Chondrocyte (in vitro differentiated cells): ENCODE data around the gene CCDC57. TPM values are rescaled to one million over a fixed set of nuclear protein-coding genes. Genes with fewer than 3 reads are reported as not detected.

Source experiments
- DNase-seq: peaks from one replicate; pipeline ENCODE4 v3.0.0; 2021; ENCODE audit warnings: mixed read lengths, low spot score
- H3K27ac Mint-ChIP-seq: one replicate; pipeline ENCODE4 v1.8.0; 2021; ENCODE audit warnings: mild to moderate bottlenecking, moderate library complexity, mixed read lengths; ENCODE audit not compliant: unreplicated experiment
- H3K27me3 Mint-ChIP-seq: 2 replicates; pipeline ENCODE4 v1.8.0; 2021; ENCODE audit warnings: low read depth, mixed read lengths
- H3K36me3 Mint-ChIP-seq: 2 replicates; pipeline ENCODE4 v1.8.0; 2021; ENCODE audit warnings: low read depth, mixed read lengths
- H3K4me1 Mint-ChIP-seq: 2 replicates; pipeline ENCODE4 v1.8.0; 2021; ENCODE audit warnings: low read depth, mild to moderate bottlenecking, mixed read lengths
- H3K4me3 Mint-ChIP-seq: one replicate; pipeline ENCODE4 v1.8.0; 2021; ENCODE audit warnings: mild to moderate bottlenecking, moderate library complexity, mixed read lengths; ENCODE audit not compliant: unreplicated experiment
- H3K9me3 Mint-ChIP-seq: 2 replicates; pipeline ENCODE4 v1.8.0; 2021; ENCODE audit warnings: low read depth, mixed read lengths
- total RNA-seq: library from RNA; stranded (reverse); gene quantifications from 3 replicates; pipeline ENCODE4 v1.2.1, GENCODE V29; 2021
- TF ChIP-seq, protein P1 (sequence below): fragments of 200-600 bp; sonication (generic); IDR thresholded peaks from 2 replicates; pipeline ENCODE4 v1.5.0; 2021; ENCODE audit warnings: antibody characterized with exemption, mild to moderate bottlenecking, moderate library complexity

The CCDC57 gene
- total RNA-seq, 1 donor from 2014 or later = 23.5 TPM

DNA sequence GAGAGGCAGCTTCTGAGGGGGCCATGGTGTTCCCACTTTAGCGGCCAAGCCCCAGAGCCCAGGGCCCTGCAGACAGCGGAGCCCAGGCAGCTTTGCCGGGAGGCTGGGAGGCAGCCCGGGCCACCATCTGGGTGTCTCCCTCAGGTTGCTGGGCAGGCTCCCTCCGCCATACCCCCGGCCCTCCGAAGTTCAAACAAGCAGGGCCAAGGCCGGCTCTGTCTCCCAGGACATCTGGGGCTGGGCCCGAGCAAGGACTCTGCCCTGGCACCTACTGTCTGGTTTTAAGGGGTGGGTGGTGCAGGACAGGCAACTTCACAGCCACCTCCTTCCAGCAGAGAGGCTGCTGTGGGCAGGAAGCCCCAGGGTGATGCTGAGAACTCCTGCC is 149.7 kb downstream of the CCDC57 start:
- Mint-ChIP-seq H3K4me1 (peaks cover 15% of the 10 kb centered on the region), H3K27me3 (no peaks in the 10 kb centered on the region), H3K36me3 (peaks cover 3% of the 10 kb centered on the region), H3K4me3 (no peak overlapping the region), H3K27ac (no peak overlapping the region), H3K9me3 (no peaks in the 10 kb centered on the region)
- DNase-seq = no peak
- TF ChIP-seq, protein P1, sequence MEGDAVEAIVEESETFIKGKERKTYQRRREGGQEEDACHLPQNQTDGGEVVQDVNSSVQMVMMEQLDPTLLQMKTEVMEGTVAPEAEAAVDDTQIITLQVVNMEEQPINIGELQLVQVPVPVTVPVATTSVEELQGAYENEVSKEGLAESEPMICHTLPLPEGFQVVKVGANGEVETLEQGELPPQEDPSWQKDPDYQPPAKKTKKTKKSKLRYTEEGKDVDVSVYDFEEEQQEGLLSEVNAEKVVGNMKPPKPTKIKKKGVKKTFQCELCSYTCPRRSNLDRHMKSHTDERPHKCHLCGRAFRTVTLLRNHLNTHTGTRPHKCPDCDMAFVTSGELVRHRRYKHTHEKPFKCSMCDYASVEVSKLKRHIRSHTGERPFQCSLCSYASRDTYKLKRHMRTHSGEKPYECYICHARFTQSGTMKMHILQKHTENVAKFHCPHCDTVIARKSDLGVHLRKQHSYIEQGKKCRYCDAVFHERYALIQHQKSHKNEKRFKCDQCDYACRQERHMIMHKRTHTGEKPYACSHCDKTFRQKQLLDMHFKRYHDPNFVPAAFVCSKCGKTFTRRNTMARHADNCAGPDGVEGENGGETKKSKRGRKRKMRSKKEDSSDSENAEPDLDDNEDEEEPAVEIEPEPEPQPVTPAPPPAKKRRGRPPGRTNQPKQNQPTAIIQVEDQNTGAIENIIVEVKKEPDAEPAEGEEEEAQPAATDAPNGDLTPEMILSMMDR = no peak

DNA sequence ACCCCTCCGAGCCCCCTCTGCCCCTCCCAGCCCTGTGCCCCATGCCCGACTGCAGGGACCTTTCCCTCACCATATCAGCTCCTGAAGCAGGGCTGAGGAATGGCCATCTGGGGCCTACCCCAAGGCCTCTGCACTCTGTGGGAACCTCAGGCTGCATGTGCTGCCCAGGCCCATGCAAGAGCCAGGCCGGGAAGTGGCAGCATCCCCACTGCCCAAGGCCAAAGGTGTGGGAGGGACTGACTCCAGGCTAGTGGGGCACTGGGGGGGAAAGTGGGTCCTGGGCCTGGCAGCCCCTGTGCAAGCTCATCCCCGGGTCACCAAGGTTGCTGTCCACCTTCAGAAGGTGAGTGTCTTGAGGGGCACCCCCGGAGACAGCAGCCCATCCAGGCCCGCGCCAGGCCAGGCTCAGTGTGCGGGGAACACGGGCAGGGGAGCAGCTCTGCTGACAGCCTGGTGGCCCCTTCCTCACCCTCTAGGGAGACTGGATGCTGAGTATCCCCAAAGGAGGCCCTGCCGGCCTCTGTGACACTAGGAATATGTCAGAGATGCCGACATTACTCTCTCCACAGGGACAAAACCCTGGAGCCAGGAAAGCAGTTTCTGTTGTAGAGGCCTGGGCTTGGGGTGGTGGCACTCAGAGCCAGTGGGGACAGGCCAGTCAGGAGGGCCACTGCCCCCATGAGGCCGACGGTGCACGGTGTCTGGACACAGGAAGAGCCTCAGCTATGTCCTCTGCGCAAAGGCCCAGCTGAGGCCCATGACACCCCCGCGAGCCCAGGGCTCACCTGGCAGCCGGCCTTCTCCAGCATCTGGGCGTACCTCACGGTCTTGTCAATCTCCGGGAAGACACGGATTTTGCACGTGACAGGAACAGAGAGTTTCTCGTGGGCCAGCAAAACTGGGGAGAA is 150.3 kb downstream of the CCDC57 start:
- peaks cover 3% of the 10 kb centered on the region for H3K36me3 Mint-ChIP-seq
- TF ChIP-seq, protein P1 = no peak
- no peak for DNase-seq

DNA sequence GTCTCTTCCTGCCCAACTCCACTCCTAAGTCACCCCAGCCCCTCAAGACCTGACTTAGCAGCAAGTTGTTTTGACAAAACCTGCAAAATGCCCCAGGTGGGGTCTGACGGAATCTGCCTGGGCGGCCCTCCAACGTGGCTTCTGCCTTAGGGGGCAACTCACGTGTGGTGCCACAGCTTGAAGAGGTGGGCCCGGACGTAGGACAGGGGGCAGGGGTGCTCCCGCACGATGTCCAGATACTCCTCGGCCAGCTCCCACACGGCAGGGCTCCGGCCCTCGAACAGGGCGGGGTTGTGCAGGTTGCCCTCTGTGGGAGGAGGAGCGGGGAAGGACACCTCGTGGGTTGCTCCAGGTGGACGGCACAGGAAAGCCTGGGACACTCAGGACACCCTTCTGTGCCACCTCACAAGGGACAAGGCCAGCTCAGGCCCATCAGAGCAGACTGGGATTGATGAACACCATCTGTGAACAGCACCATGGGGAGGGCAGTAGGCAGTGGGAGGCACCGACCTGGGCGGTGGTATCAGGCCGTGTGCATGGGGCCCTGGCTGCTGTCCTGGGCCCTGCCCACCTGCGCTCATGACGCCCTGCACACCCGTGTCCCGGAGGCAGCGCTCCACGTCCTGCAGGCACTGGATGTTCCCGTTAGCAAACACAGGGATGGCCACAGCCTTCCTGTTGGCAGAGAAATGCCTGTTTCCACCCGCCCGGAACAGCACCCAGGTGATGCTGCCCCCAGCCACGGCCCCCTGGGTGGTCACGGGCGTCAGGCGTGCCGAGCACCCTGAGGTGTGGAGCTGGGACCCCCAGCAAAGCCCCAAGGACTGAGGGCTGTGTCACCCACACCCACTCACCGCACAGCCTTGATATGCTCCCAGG is 151.4 kb downstream of the CCDC57 start:
- no peaks in the 10 kb centered on the region for H3K27me3 Mint-ChIP-seq
- TF ChIP-seq, protein P1 = no peak
- peaks cover 12% of the 10 kb centered on the region for H3K4me1 Mint-ChIP-seq
- no peaks in the 10 kb centered on the region for H3K9me3 Mint-ChIP-seq
- no peak for DNase-seq
- no peak overlapping the region for H3K4me3 Mint-ChIP-seq
- H3K27ac Mint-ChIP-seq = no peak overlapping the region
- H3K36me3 Mint-ChIP-seq = peaks cover 3% of the 10 kb centered on the region

More for the DNA sequence above, 150.3 kb downstream of the CCDC57 start:
- H3K4me1 Mint-ChIP-seq = peaks cover 15% of the 10 kb centered on the region
- no peak overlapping the region for H3K27ac Mint-ChIP-seq
- H3K4me3 Mint-ChIP-seq = no peak overlapping the region
- no peaks in the 10 kb centered on the region for H3K9me3 Mint-ChIP-seq
- H3K27me3 Mint-ChIP-seq = no peaks in the 10 kb centered on the region

DNA sequence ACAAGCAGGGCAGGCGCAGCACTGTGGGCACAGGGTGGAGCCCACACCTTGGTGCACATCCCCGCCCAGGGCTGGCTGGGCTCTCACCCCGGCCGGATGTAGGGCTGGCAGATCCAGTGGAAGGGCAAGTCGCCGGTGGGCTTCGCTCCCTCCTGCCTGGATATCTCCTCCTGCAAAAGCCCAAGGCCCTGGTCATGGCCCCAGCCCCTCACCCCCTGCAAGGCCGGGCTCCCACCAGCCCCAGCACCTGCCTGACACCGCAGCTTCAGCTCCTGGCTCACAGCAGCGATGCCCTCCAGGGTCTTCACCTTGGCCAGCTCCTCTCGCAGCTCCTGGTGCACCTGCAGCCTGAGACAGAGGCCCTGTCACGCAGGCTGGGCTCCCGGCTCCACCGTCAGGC is 152.0 kb downstream of the CCDC57 start:
- no peak overlapping the region for H3K27ac Mint-ChIP-seq
- H3K9me3 Mint-ChIP-seq = no peaks in the 10 kb centered on the region
- no peaks in the 10 kb centered on the region for H3K27me3 Mint-ChIP-seq
- DNase-seq = no peak
- H3K4me3 Mint-ChIP-seq = no peak overlapping the region
- peaks cover 9% of the 10 kb centered on the region for H3K4me1 Mint-ChIP-seq
- peaks cover 3% of the 10 kb centered on the region for H3K36me3 Mint-ChIP-seq
- TF ChIP-seq, protein P1 = no peak

DNA sequence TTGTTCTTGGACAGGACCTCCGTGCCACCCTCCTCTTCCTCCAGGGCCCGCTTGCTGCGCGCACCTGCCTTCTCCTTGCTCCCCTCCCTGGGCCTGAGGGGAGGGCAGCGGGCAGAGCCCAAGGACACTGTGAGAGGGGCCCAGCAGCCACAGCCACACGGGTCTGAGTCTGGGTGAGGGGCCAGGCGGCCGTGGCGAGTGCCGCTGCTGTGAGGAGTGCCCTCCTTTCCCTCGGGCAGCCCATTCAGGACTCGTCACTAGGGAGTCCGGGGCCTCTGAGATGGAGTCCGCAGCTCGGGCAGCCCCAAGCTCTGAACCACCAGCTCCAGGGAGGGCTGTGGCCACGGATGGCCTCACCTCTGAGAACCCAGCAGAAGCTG is 152.7 kb downstream of the CCDC57 start:
- H3K27ac Mint-ChIP-seq = no peak overlapping the region
- H3K9me3 Mint-ChIP-seq = no peaks in the 10 kb centered on the region
- DNase-seq = peak; percentile 82
- H3K36me3 Mint-ChIP-seq = peaks cover 3% of the 10 kb centered on the region
- H3K27me3 Mint-ChIP-seq = no peaks in the 10 kb centered on the region
- TF ChIP-seq, protein P1 = no peak
- H3K4me3 Mint-ChIP-seq = no peak overlapping the region
- peaks cover 9% of the 10 kb centered on the region for H3K4me1 Mint-ChIP-seq
